HEK293 (cell line): ENCODE data around the gene OSTM1.

ENCODE experiments used
- CTCF ChIA-PET: fragments of 350-600 bp; formaldehyde crosslinking; extraction: SDS; loops from one replicate; lab custom pipeline; 2021; ENCODE audit warnings: antibody characterized with exemption; lab: Yijun Ruan, JAX
- POLR2A ChIA-PET: fragments of 300-600 bp; formaldehyde crosslinking; extraction: SDS; loops from one replicate; lab custom pipeline; 2020; ENCODE audit warnings: antibody characterized with exemption, inconsistent platforms; lab: Yijun Ruan, JAX
- H3K27ac ChIP-seq: fragments of 200-500 bp; sonication (Bioruptor generic); 2 replicates; pipeline ENCODE4 v1.5.1; 2014; ENCODE audit warnings: low read depth, low read length, control low read depth, inconsistent platforms; ENCODE audit errors: extremely low read depth
- H3K36me3 ChIP-seq, 2 experiments: fragments of 200-500 bp in 1 of 2; sonication (Bioruptor generic) in 1 of 2; 1 replicate in 1 of 2; 2 replicates in 1 of 2; pipeline ENCODE4 v1.5.1; 2014 to 2017; ENCODE audit warnings: inconsistent platforms in 2 of 2, low read length in 2 of 2; ENCODE audit not compliant: control insufficient read depth in 2 of 2, insufficient read depth in 1 of 2
- H3K4me1 ChIP-seq: fragments of 200-500 bp; sonication (Bioruptor generic); 2 replicates; pipeline ENCODE4 v1.5.1; 2014; ENCODE audit warnings: mild to moderate bottlenecking, low read length, inconsistent platforms; ENCODE audit not compliant: control insufficient read depth, insufficient read depth
- H3K4me3 ChIP-seq: 2 replicates; pipeline ENCODE4 v1.5.1; 2011; ENCODE audit warnings: low read depth, mild to moderate bottlenecking, control low read depth, low read length, moderate library complexity
- H3K9me3 ChIP-seq: fragments of 200-500 bp; sonication (Bioruptor generic); 2 replicates; pipeline ENCODE4 v1.5.1; 2014; ENCODE audit warnings: low read depth, low read length, inconsistent platforms; ENCODE audit not compliant: control insufficient read depth, insufficient read depth
- KLF7 ChIP-seq: fragments of 450-650 bp; formaldehyde crosslinking; IDR thresholded peaks from 2 replicates; pipeline ENCODE4 v1.5.1; 2016; ENCODE audit warnings: missing biosample characterization, missing genetic modification characterization, borderline replicate concordance
- MEIS1 ChIP-seq: sonication (generic); formaldehyde crosslinking; IDR thresholded peaks from 2 replicates; pipeline ENCODE4 v1.8.1; 2022; ENCODE audit warnings: missing genetic modification reagents, mild to moderate bottlenecking, borderline replicate concordance
- SP7 ChIP-seq: fragments of 450-650 bp; formaldehyde crosslinking; IDR thresholded peaks from 2 replicates; pipeline ENCODE4 v1.5.1; 2016; ENCODE audit warnings: missing biosample characterization, missing genetic modification characterization
- ZBTB7A ChIP-seq: fragments of 450-650 bp; formaldehyde crosslinking; IDR thresholded peaks from 2 replicates; pipeline ENCODE4 v1.5.1; 2016; ENCODE audit warnings: low read depth, missing biosample characterization, missing genetic modification characterization
- ZNF112 ChIP-seq: fragments of 450-650 bp; formaldehyde crosslinking; IDR thresholded peaks from 2 replicates; pipeline ENCODE4 v1.5.0; 2017; ENCODE audit warnings: missing biosample characterization, missing genetic modification characterization
- ZNF37A ChIP-seq: fragments of 450-650 bp; IDR thresholded peaks from 2 replicates; pipeline ENCODE4 v1.5.1; 2018; ENCODE audit warnings: missing biosample characterization, missing genetic modification characterization
- ZNF391 ChIP-seq: fragments of 450-650 bp; formaldehyde crosslinking; IDR thresholded peaks from 2 replicates; pipeline ENCODE4 v1.5.1; 2016; ENCODE audit warnings: low read depth, missing biosample characterization, missing genetic modification characterization, borderline replicate concordance
- ZNF423 ChIP-seq: fragments of 450-650 bp; formaldehyde crosslinking; IDR thresholded peaks from 2 replicates; pipeline ENCODE4 v1.5.1; 2016; ENCODE audit warnings: missing biosample characterization, missing genetic modification characterization
- ZNF48 ChIP-seq: fragments of 450-650 bp; formaldehyde crosslinking; IDR thresholded peaks from 2 replicates; pipeline ENCODE4 v1.5.1; 2016; ENCODE audit warnings: missing biosample characterization, missing genetic modification characterization
- ZNF555 ChIP-seq: fragments of 450-650 bp; formaldehyde crosslinking; conservative IDR thresholded peaks from 2 replicates; pipeline ENCODE4 v1.5.1; 2017; ENCODE audit warnings: missing biosample characterization, mild to moderate bottlenecking, missing genetic modification characterization, inconsistent platforms
- ZNF660 ChIP-seq: fragments of 450-650 bp; IDR thresholded peaks from 2 replicates; pipeline ENCODE4 v1.5.1; 2018; ENCODE audit warnings: missing biosample characterization, mild to moderate bottlenecking, missing genetic modification characterization
- ZNF677 ChIP-seq: fragments of 450-650 bp; IDR thresholded peaks from 2 replicates; pipeline ENCODE4 v1.5.0; 2018; ENCODE audit warnings: missing biosample characterization, mild to moderate bottlenecking, missing genetic modification characterization, moderate library complexity
- ZNF768 ChIP-seq: fragments of 450-650 bp; formaldehyde crosslinking; IDR thresholded peaks from 2 replicates; pipeline ENCODE4 v1.5.1; 2018; ENCODE audit warnings: missing biosample characterization, mild to moderate bottlenecking, missing genetic modification characterization
- ZNF791 ChIP-seq: fragments of 450-650 bp; formaldehyde crosslinking; IDR thresholded peaks from 2 replicates; pipeline ENCODE4 v1.5.1; 2016; ENCODE audit warnings: missing biosample characterization, missing genetic modification characterization
- ZNF830 ChIP-seq: fragments of 450-650 bp; IDR thresholded peaks from 2 replicates; pipeline ENCODE4 v1.5.0; 2018; ENCODE audit warnings: missing biosample characterization, missing genetic modification characterization, low read depth, mild to moderate bottlenecking, moderate library complexity
- TF ChIP-seq, protein P1 (sequence below): fragments of 450-650 bp; formaldehyde crosslinking; IDR thresholded peaks from 2 replicates; pipeline ENCODE4 v1.5.1; 2017; ENCODE audit warnings: missing biosample characterization, missing genetic modification characterization
- TF ChIP-seq, protein P2 (sequence below): fragments of 450-650 bp; formaldehyde crosslinking; IDR thresholded peaks from 2 replicates; pipeline ENCODE4 v1.5.1; 2016; ENCODE audit warnings: missing biosample characterization, missing genetic modification characterization
- TF ChIP-seq, protein P3 (sequence below): fragments of 450-650 bp; formaldehyde crosslinking; optimal IDR thresholded peaks from 2 replicates; pipeline ENCODE3; 2016; ENCODE audit warnings: missing biosample characterization, mild to moderate bottlenecking, missing genetic modification characterization
- TF ChIP-seq, protein P4 (sequence below): fragments of 450-650 bp; formaldehyde crosslinking; IDR thresholded peaks from 2 replicates; pipeline ENCODE4 v1.5.1; 2016; ENCODE audit warnings: missing biosample characterization, missing genetic modification characterization
- TF ChIP-seq, protein P5 (sequence below): fragments of 450-650 bp; formaldehyde crosslinking; IDR thresholded peaks from 2 replicates; pipeline ENCODE4 v1.5.1; 2016; ENCODE audit warnings: missing biosample characterization, missing genetic modification characterization, low read depth

OSTM1 gene

DNA sequence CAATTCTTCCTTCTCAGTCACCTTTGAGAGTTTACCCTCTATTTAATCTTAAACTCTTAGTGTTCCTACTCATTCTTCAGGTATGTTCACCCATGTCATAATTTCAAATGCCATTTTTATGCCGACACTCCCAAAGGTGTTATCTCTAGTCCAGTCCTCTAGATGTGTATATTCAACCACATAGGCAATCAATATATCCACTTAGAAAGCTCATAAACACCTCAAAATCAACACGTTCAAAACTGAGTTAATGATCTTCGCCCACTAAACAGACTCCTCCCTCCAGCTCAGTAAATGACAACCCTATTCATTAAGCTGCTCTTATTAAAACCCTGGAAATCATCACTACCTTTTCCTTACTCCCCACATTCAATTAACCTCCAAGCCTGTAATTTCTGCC is 6.4 kb downstream of the OSTM1 start (continued):
- TF ChIP-seq ZNF423 (no peak), ZNF37A (no peak), MEIS1 (no peak), ZNF112 (no peak), ZNF660 (tag by site-specific recombination) (no peak), SP7 (tag by site-specific recombination) (peak; percentile 99), ZNF768 (tag by site-specific recombination) (no peak), ZNF555 (tag by site-specific recombination) (no peak), ZNF48 (no peak), ZNF830 (tag by site-specific recombination) (no peak), ZNF791 (tag by site-specific recombination) (no peak), ZNF677 (tag by site-specific recombination) (peak; percentile 74)
- TF ChIP-seq, protein P1, sequence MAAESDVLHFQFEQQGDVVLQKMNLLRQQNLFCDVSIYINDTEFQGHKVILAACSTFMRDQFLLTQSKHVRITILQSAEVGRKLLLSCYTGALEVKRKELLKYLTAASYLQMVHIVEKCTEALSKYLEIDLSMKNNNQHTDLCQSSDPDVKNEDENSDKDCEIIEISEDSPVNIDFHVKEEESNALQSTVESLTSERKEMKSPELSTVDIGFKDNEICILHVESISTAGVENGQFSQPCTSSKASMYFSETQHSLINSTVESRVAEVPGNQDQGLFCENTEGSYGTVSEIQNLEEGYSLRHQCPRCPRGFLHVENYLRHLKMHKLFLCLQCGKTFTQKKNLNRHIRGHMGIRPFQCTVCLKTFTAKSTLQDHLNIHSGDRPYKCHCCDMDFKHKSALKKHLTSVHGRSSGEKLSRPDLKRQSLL (tag by site-specific recombination): no peak
- TF ChIP-seq, protein P2, sequence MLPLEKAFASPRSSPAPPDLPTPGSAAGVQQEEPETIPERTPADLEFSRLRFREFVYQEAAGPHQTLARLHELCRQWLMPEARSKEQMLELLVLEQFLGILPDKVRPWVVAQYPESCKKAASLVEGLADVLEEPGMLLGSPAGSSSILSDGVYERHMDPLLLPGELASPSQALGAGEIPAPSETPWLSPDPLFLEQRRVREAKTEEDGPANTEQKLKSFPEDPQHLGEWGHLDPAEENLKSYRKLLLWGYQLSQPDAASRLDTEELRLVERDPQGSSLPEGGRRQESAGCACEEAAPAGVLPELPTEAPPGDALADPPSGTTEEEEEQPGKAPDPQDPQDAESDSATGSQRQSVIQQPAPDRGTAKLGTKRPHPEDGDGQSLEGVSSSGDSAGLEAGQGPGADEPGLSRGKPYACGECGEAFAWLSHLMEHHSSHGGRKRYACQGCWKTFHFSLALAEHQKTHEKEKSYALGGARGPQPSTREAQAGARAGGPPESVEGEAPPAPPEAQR (tag by site-specific recombination): no peak
- TF ChIP-seq, protein P3, sequence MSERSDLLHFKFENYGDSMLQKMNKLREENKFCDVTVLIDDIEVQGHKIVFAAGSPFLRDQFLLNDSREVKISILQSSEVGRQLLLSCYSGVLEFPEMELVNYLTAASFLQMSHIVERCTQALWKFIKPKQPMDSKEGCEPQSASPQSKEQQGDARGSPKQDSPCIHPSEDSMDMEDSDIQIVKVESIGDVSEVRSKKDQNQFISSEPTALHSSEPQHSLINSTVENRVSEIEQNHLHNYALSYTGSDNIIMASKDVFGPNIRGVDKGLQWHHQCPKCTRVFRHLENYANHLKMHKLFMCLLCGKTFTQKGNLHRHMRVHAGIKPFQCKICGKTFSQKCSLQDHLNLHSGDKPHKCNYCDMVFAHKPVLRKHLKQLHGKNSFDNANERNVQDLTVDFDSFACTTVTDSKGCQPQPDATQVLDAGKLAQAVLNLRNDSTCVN (tag by site-specific recombination): no peak
- TF ChIP-seq, protein P4, sequence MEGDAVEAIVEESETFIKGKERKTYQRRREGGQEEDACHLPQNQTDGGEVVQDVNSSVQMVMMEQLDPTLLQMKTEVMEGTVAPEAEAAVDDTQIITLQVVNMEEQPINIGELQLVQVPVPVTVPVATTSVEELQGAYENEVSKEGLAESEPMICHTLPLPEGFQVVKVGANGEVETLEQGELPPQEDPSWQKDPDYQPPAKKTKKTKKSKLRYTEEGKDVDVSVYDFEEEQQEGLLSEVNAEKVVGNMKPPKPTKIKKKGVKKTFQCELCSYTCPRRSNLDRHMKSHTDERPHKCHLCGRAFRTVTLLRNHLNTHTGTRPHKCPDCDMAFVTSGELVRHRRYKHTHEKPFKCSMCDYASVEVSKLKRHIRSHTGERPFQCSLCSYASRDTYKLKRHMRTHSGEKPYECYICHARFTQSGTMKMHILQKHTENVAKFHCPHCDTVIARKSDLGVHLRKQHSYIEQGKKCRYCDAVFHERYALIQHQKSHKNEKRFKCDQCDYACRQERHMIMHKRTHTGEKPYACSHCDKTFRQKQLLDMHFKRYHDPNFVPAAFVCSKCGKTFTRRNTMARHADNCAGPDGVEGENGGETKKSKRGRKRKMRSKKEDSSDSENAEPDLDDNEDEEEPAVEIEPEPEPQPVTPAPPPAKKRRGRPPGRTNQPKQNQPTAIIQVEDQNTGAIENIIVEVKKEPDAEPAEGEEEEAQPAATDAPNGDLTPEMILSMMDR (tag by site-specific recombination): no peak
- TF ChIP-seq, protein P5, sequence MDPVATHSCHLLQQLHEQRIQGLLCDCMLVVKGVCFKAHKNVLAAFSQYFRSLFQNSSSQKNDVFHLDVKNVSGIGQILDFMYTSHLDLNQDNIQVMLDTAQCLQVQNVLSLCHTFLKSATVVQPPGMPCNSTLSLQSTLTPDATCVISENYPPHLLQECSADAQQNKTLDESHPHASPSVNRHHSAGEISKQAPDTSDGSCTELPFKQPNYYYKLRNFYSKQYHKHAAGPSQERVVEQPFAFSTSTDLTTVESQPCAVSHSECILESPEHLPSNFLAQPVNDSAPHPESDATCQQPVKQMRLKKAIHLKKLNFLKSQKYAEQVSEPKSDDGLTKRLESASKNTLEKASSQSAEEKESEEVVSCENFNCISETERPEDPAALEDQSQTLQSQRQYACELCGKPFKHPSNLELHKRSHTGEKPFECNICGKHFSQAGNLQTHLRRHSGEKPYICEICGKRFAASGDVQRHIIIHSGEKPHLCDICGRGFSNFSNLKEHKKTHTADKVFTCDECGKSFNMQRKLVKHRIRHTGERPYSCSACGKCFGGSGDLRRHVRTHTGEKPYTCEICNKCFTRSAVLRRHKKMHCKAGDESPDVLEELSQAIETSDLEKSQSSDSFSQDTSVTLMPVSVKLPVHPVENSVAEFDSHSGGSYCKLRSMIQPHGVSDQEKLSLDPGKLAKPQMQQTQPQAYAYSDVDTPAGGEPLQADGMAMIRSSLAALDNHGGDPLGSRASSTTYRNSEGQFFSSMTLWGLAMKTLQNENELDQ: no peak

DNA sequence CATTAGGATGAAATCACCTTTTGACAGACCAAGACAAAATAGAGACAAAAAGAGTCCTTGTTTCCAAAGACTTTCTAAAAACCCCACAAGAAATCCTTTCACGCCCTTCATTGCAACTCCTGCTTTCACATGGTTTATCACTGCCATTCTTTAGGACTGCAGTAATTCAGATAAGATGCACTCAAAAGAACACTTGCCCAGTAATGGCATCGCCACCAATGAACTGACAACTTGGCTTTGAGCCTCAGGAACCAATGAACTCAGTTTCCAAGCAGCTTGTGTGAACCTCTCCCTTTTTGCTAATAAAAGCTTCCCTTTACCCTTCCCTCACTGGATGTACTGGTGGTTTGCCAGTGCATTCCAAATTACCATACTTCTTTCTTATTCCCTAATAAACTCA is 21.8 kb downstream of the OSTM1 start:
- CTCF ChIA-PET: no interaction called here
- POLR2A ChIA-PET: interaction anchor here (0.7 kb wide), 1 partner anchor 87 kb away, joined by 3 read pairs; no protein-coding TSS in a partner anchor
- Histone ChIP-seq H3K36me3 (peaks cover 0 to 19% of the 10 kb centered on the region in 2 experiments; a peak in 2 of 3 replicates), H3K27ac (no peak overlapping the region), H3K4me1 (no peaks in the 10 kb centered on the region), H3K9me3 (no peaks in the 10 kb centered on the region), H3K4me3 (no peak overlapping the region)
- TF ChIP-seq KLF7 (tag by site-specific recombination) (no peak), ZNF391 (no peak), ZBTB7A (no peak)
